ENCODE results near the gene VEGFA. TPM values are rescaled to one million over a fixed set of nuclear protein-coding genes. Genes with fewer than 3 reads are reported as not detected.

VEGFA gene
- total RNA-seq, 1 experiment from 2014 or later, result 146 TPM

GRCh38 chr6:43759907-43760206 is 10.2 kb upstream of the VEGFA start:
- no peak overlapping the region for H2AFZ ChIP-seq (ENCODE audit: low read length)

GRCh38 chr6:43760210-43761168 is 9.5 kb upstream of the VEGFA start:
- Histone ChIP-seq H3K9ac (ENCODE audit: low read length) (no peak overlapping the region), H4K20me1 (ENCODE audit: insufficient read depth, low read depth, low read length) (no peaks in the 10 kb centered on the region), H3K27ac (ENCODE audit: low read length) (no peak overlapping the region), H3K4me1 (ENCODE audit: low read length) (no peaks in the 10 kb centered on the region), H3K79me2 (ENCODE audit: low read length) (no peaks in the 10 kb centered on the region), H3K9me2 (replicated peaks; ENCODE audit: insufficient read depth, low read length) (no peaks in the 10 kb centered on the region), H3K4me3 (ENCODE audit: low read length) (no peak overlapping the region), H3K27me3 (ENCODE audit: low read length) (no peaks in the 10 kb centered on the region), H3K4me2 (ENCODE audit: low read depth, low read length, poor library complexity, severe bottlenecking) (no peak overlapping the region), H3K9me3 (ENCODE audit: low read length) (no peaks in the 10 kb centered on the region), H2AFZ (ENCODE audit: low read length) (no peak overlapping the region), H3K36me3 (ENCODE audit: insufficient read depth, low read length) (no peaks in the 10 kb centered on the region)
- DNase-seq, result no peak

More at GRCh38 chr6:43759907-43760206, 10.2 kb upstream of the VEGFA start:
- no peak for DNase-seq
- no peaks in the 10 kb centered on the region for H3K27me3 ChIP-seq (ENCODE audit: low read length)
- H3K9me3 ChIP-seq (ENCODE audit: low read length), result no peaks in the 10 kb centered on the region
- H3K4me1 ChIP-seq (ENCODE audit: low read length), result no peaks in the 10 kb centered on the region
- H4K20me1 ChIP-seq (ENCODE audit: insufficient read depth, low read depth, low read length), result no peaks in the 10 kb centered on the region
- no peaks in the 10 kb centered on the region for H3K36me3 ChIP-seq (ENCODE audit: insufficient read depth, low read length)
- no peak overlapping the region for H3K4me3 ChIP-seq (ENCODE audit: low read length)
- no peaks in the 10 kb centered on the region for H3K79me2 ChIP-seq (ENCODE audit: low read length)
- no peaks in the 10 kb centered on the region for H3K9me2 ChIP-seq (replicated peaks; ENCODE audit: insufficient read depth, low read length)
- no peak overlapping the region for H3K4me2 ChIP-seq (ENCODE audit: low read depth, low read length, poor library complexity, severe bottlenecking)
- no peak overlapping the region for H3K27ac ChIP-seq (ENCODE audit: low read length)
- H3K9ac ChIP-seq (ENCODE audit: low read length), result no peak overlapping the region

GRCh38 chr6:43761666-43762409 is 8.2 kb upstream of the VEGFA start:
- no peak for DNase-seq
- H2AFZ ChIP-seq (ENCODE audit: low read length), result no peak overlapping the region
- no peaks in the 10 kb centered on the region for H3K9me3 ChIP-seq (ENCODE audit: low read length)
- no peak overlapping the region for H3K4me2 ChIP-seq (ENCODE audit: low read depth, low read length, poor library complexity, severe bottlenecking)
- H3K27me3 ChIP-seq (ENCODE audit: low read length), result no peaks in the 10 kb centered on the region
- H4K20me1 ChIP-seq (ENCODE audit: insufficient read depth, low read depth, low read length), result no peaks in the 10 kb centered on the region
- H3K9me2 ChIP-seq (replicated peaks; ENCODE audit: insufficient read depth, low read length), result no peaks in the 10 kb centered on the region
- no peaks in the 10 kb centered on the region for H3K4me1 ChIP-seq (ENCODE audit: low read length)
- H3K4me3 ChIP-seq (ENCODE audit: low read length), result no peak overlapping the region
- H3K36me3 ChIP-seq (ENCODE audit: insufficient read depth, low read length), result no peaks in the 10 kb centered on the region
- no peaks in the 10 kb centered on the region for H3K79me2 ChIP-seq (ENCODE audit: low read length)
- no peak overlapping the region for H3K9ac ChIP-seq (ENCODE audit: low read length)
- no peak overlapping the region for H3K27ac ChIP-seq (ENCODE audit: low read length)

- H4K20me1 ChIP-seq (ENCODE audit: insufficient read depth, low read depth, low read length), result no peaks in the 10 kb centered on the region
- no peak overlapping the region for H3K4me2 ChIP-seq (ENCODE audit: low read depth, low read length, poor library complexity, severe bottlenecking)
Measured at GRCh38 chr6:43762410-43762768, 7.6 kb upstream of the VEGFA start.

GRCh38 chr6:43762966-43763695 is 6.9 kb upstream of the VEGFA start:
- H3K27ac ChIP-seq (ENCODE audit: low read length), result no peak overlapping the region
- H3K27me3 ChIP-seq (ENCODE audit: low read length), result no peaks in the 10 kb centered on the region
- H3K4me2 ChIP-seq (ENCODE audit: low read depth, low read length, poor library complexity, severe bottlenecking), result no peak overlapping the region
- H3K9me3 ChIP-seq (ENCODE audit: low read length), result no peaks in the 10 kb centered on the region
- H3K4me1 ChIP-seq (ENCODE audit: low read length), result no peaks in the 10 kb centered on the region
- DNase-seq, result no peak
- no peak overlapping the region for H2AFZ ChIP-seq (ENCODE audit: low read length)
- no peaks in the 10 kb centered on the region for H3K36me3 ChIP-seq (ENCODE audit: insufficient read depth, low read length)
- H3K4me3 ChIP-seq (ENCODE audit: low read length), result no peak overlapping the region
- H3K9me2 ChIP-seq (replicated peaks; ENCODE audit: insufficient read depth, low read length), result no peaks in the 10 kb centered on the region
- H3K79me2 ChIP-seq (ENCODE audit: low read length), result no peaks in the 10 kb centered on the region
- no peaks in the 10 kb centered on the region for H4K20me1 ChIP-seq (ENCODE audit: insufficient read depth, low read depth, low read length)
- H3K9ac ChIP-seq (ENCODE audit: low read length), result no peak overlapping the region

More at GRCh38 chr6:43762410-43762768, 7.6 kb upstream of the VEGFA start:
- Histone ChIP-seq H3K27me3 (ENCODE audit: low read length) (no peaks in the 10 kb centered on the region), H3K9ac (ENCODE audit: low read length) (no peak overlapping the region), H3K4me3 (ENCODE audit: low read length) (no peak overlapping the region), H3K9me2 (replicated peaks; ENCODE audit: insufficient read depth, low read length) (no peaks in the 10 kb centered on the region), H3K4me1 (ENCODE audit: low read length) (no peaks in the 10 kb centered on the region), H3K36me3 (ENCODE audit: insufficient read depth, low read length) (no peaks in the 10 kb centered on the region), H3K79me2 (ENCODE audit: low read length) (no peaks in the 10 kb centered on the region), H3K9me3 (ENCODE audit: low read length) (no peaks in the 10 kb centered on the region), H3K27ac (ENCODE audit: low read length) (no peak overlapping the region), H2AFZ (ENCODE audit: low read length) (no peak overlapping the region)
- DNase-seq, result no peak

- Histone ChIP-seq H3K79me2 (ENCODE audit: low read length) (no peaks in the 10 kb centered on the region), H2AFZ (ENCODE audit: low read length) (no peak overlapping the region), H3K4me3 (ENCODE audit: low read length) (no peak overlapping the region), H3K9me2 (replicated peaks; ENCODE audit: insufficient read depth, low read length) (no peaks in the 10 kb centered on the region), H3K27me3 (ENCODE audit: low read length) (no peaks in the 10 kb centered on the region), H3K9me3 (ENCODE audit: low read length) (no peaks in the 10 kb centered on the region), H4K20me1 (ENCODE audit: insufficient read depth, low read depth, low read length) (no peaks in the 10 kb centered on the region), H3K9ac (ENCODE audit: low read length) (no peak overlapping the region), H3K4me2 (ENCODE audit: low read depth, low read length, poor library complexity, severe bottlenecking) (no peak overlapping the region), H3K4me1 (ENCODE audit: low read length) (no peaks in the 10 kb centered on the region), H3K27ac (ENCODE audit: low read length) (no peak overlapping the region), H3K36me3 (ENCODE audit: insufficient read depth, low read length) (no peaks in the 10 kb centered on the region)
- DNase-seq, result no peak
Measured at GRCh38 chr6:43763812-43764522, 6.0 kb upstream of the VEGFA start.

- H4K20me1 ChIP-seq (ENCODE audit: insufficient read depth, low read depth, low read length), result no peaks in the 10 kb centered on the region
- no peak for DNase-seq
- no peak overlapping the region for H2AFZ ChIP-seq (ENCODE audit: low read length)
- peaks cover 3% of the 10 kb centered on the region for H3K4me1 ChIP-seq (ENCODE audit: low read length)
- no peak overlapping the region for H3K27ac ChIP-seq (ENCODE audit: low read length)
- no peaks in the 10 kb centered on the region for H3K27me3 ChIP-seq (ENCODE audit: low read length)
- H3K4me2 ChIP-seq (ENCODE audit: low read depth, low read length, poor library complexity, severe bottlenecking), result no peak overlapping the region
- no peaks in the 10 kb centered on the region for H3K36me3 ChIP-seq (ENCODE audit: insufficient read depth, low read length)
- H3K9me2 ChIP-seq (replicated peaks; ENCODE audit: insufficient read depth, low read length), result no peaks in the 10 kb centered on the region
- no peak overlapping the region for H3K4me3 ChIP-seq (ENCODE audit: low read length)
- no peaks in the 10 kb centered on the region for H3K9me3 ChIP-seq (ENCODE audit: low read length)
- H3K79me2 ChIP-seq (ENCODE audit: low read length), result no peaks in the 10 kb centered on the region
- no peak overlapping the region for H3K9ac ChIP-seq (ENCODE audit: low read length)
Measured at GRCh38 chr6:43764772-43765171, 5.2 kb upstream of the VEGFA start.

Measured in Karpas-422 (cell line).